ENCODE data around the gene CREB5. TPM values are rescaled to one million over a fixed set of nuclear protein-coding genes. Genes with fewer than 3 reads are reported as not detected.
A peak's percentile ranks its signal among the peaks of the same experiment; 100 is the strongest.

CREB5 gene
- total and polyA plus RNA-seq, 7 donors: 0.86 to 33.8 (median 16.6) TPM

- 89 to 92% (median 91%) methylated on average over 7 of the region's 7 CpGs for WGBS, 3 donors
- H3K4me1 ChIP-seq: no peaks in the 10 kb centered on the region
- H3K4me3 ChIP-seq: no peak overlapping the region
- TF ChIP-seq CTCF (IDR thresholded peaks at IDR 0.05): no peak
- no peaks in the 10 kb centered on the region for H3K9me3 ChIP-seq
- H3K36me3 ChIP-seq (ENCODE audit: insufficient read depth in 1 of 2, low read depth in 1 of 2): peaks cover 0 to 7% of the 10 kb centered on the region in 2 donors
- no peak overlapping the region for H3K27ac ChIP-seq
- no peaks in the 10 kb centered on the region for H3K27me3 ChIP-seq (ENCODE audit: insufficient read depth in 3 of 3, low read length in 2 of 3)
- DNase-seq (peak; percentile 32 to 59), ATAC-seq (peak in 1 of 4 donors; percentile 17)
- intact Hi-C loops (cut with DNase I): no loop called here
Observed at GRCh38 chr7:28800150-28800549, 387.8 kb downstream of the CREB5 start.

GRCh38 chr7:28802450-28802849, 390.1 kb downstream of the CREB5 start:
- H3K4me3 ChIP-seq: no peak overlapping the region
- no peak overlapping the region for H3K27ac ChIP-seq
- no peaks in the 10 kb centered on the region for H3K4me1 ChIP-seq
- DNase-seq (no peak), ATAC-seq (no peak)
- intact Hi-C loops (cut with DNase I): no loop called here
- no peaks in the 10 kb centered on the region for H3K27me3 ChIP-seq (ENCODE audit: insufficient read depth in 3 of 3, low read length in 2 of 3)
- WGBS, 3 donors: 52 to 71% (median 56%) methylated on average over 5 of the region's 5 CpGs
- no peak for TF ChIP-seq CTCF (IDR thresholded peaks at IDR 0.05)
- H3K9me3 ChIP-seq: no peaks in the 10 kb centered on the region
- peaks cover 0 to 9% of the 10 kb centered on the region in 2 donors for H3K36me3 ChIP-seq (ENCODE audit: insufficient read depth in 1 of 2, low read depth in 1 of 2)

- Histone ChIP-seq H3K4me3 (no peak overlapping the region), H3K27ac (no peak overlapping the region), H3K27me3 (ENCODE audit: insufficient read depth in 3 of 3, low read length in 2 of 3) (no peaks in the 10 kb centered on the region), H3K36me3 (ENCODE audit: insufficient read depth in 1 of 2, low read depth in 1 of 2) (peaks cover 0 to 12% of the 10 kb centered on the region in 2 donors), H3K9me3 (no peaks in the 10 kb centered on the region), H3K4me1 (no peaks in the 10 kb centered on the region)
- TF ChIP-seq CTCF (IDR thresholded peaks at IDR 0.05): no peak
- ATAC-seq (no peak), DNase-seq (no peak)
- 97 to 98% (median 97%) methylated on average over 8 of the region's 8 CpGs for WGBS, 3 donors
- intact Hi-C loops (cut with DNase I): no loop called here
Observed at GRCh38 chr7:28804157-28804556, 391.8 kb downstream of the CREB5 start.

GRCh38 chr7:28804990-28805389, 392.7 kb downstream of the CREB5 start:
- TF ChIP-seq CTCF (IDR thresholded peaks at IDR 0.05): no peak
- Histone ChIP-seq H3K36me3 (ENCODE audit: insufficient read depth in 1 of 2, low read depth in 1 of 2) (peaks cover 0 to 15% of the 10 kb centered on the region in 2 donors), H3K27me3 (ENCODE audit: insufficient read depth in 3 of 3, low read length in 2 of 3) (no peaks in the 10 kb centered on the region), H3K4me3 (no peak overlapping the region), H3K27ac (no peak overlapping the region), H3K4me1 (no peaks in the 10 kb centered on the region), H3K9me3 (no peaks in the 10 kb centered on the region)
- WGBS, 3 donors: 84 to 93% (median 92%) methylated on average over 4 of the region's 4 CpGs
- intact Hi-C loops (cut with DNase I): no loop called here
- no peak for DNase-seq
- peak in 1 of 4 donors; percentile 37 for ATAC-seq

- ATAC-seq: no peak
- TF ChIP-seq CTCF (IDR thresholded peaks at IDR 0.05): no peak
- Histone ChIP-seq H3K27me3 (ENCODE audit: insufficient read depth in 3 of 3, low read length in 2 of 3) (no peaks in the 10 kb centered on the region), H3K36me3 (ENCODE audit: insufficient read depth in 1 of 2, low read depth in 1 of 2) (peaks cover 0 to 15% of the 10 kb centered on the region in 2 donors), H3K4me3 (no peak overlapping the region), H3K4me1 (peaks cover under 1% of the 10 kb centered on the region), H3K27ac (no peak overlapping the region), H3K9me3 (no peaks in the 10 kb centered on the region)
- intact Hi-C loops (cut with DNase I): no loop called here
- no peak for DNase-seq
- WGBS, 3 donors: 77 to 87% (median 82%) methylated on average over 7 of the region's 7 CpGs
Observed at GRCh38 chr7:28806841-28807240, 394.5 kb downstream of the CREB5 start.

All from psoas muscle (tissue), 8 donors.